ENCODE measurements around the gene PHLDA1. TPM values are rescaled to one million over a fixed set of nuclear protein-coding genes. Genes with fewer than 3 reads are reported as not detected.

PHLDA1 gene
- total RNA-seq, 1 experiment from 2014 or later = 181 TPM

DNA sequence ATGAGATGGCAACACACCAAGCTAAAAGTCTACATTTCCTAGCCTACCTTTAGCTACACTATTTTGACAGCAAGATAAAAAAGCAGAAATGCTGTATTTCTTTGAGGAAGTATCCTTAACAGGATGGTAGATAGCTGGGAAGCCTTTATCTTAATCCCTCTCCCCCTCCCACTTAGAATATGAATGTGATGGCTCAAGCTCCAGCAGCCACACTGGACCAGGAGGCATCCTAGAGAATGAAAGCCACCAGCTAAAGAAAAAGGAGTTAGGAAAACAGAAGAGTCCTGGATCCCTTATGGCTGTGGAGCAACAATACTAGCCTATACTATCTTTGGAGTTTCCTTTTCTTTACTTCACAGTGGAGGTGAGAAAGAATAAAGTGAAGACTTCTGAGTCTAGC lies 37.8 kb upstream of the PHLDA1 start:
- Histone ChIP-seq H3K27me3 (ENCODE audit: low read length) (no peaks in the 10 kb centered on the region), H3K36me3 (ENCODE audit: low read depth, low read length) (peaks cover 93% of the 10 kb centered on the region), H3K4me2 (ENCODE audit: low read length) (no peak overlapping the region), H3K9ac (ENCODE audit: low read length) (no peak overlapping the region), H3K4me3 (ENCODE audit: low read length) (no peak overlapping the region), H3K9me2 (replicated peaks; ENCODE audit: low read length) (no peaks in the 10 kb centered on the region), H3K9me3 (ENCODE audit: low read length) (peaks cover 13% of the 10 kb centered on the region), H4K20me1 (ENCODE audit: low read length) (peaks cover 51% of the 10 kb centered on the region), H2AFZ (ENCODE audit: low read length) (no peak overlapping the region), H3F3A (ENCODE audit: low read length, unreplicated experiment) (no peaks in the 10 kb centered on the region), H3K4me1 (ENCODE audit: insufficient read depth, low read length) (no peaks in the 10 kb centered on the region), H3K79me2 (ENCODE audit: low read length) (peaks cover 99% of the 10 kb centered on the region), H3K27ac (ENCODE audit: low read length) (no peak overlapping the region)
- no peak for ATAC-seq
- no TSS peak for BruUV-seq (replicated peaks)
- ChIA-PET POLR2A (ENCODE audit: unreplicated experiment) (interaction anchor here (0.5 kb wide), 1 partner anchor 14 kb away, joined by 3 read pairs; no protein-coding TSS in a partner anchor), CTCF (no interaction called here)
- intact Hi-C loops (cut with micrococcal nuclease) = no loop called here
- TF ChIP-seq EZH2 (IDR thresholded peaks at IDR 0.05; ENCODE audit: low read length, unreplicated experiment) (no peak), EZH2phosphoT487 (IDR thresholded peaks at IDR 0.05; ENCODE audit: borderline replicate concordance, low read length) (no peak)
- TF ChIP-seq, protein P1, sequence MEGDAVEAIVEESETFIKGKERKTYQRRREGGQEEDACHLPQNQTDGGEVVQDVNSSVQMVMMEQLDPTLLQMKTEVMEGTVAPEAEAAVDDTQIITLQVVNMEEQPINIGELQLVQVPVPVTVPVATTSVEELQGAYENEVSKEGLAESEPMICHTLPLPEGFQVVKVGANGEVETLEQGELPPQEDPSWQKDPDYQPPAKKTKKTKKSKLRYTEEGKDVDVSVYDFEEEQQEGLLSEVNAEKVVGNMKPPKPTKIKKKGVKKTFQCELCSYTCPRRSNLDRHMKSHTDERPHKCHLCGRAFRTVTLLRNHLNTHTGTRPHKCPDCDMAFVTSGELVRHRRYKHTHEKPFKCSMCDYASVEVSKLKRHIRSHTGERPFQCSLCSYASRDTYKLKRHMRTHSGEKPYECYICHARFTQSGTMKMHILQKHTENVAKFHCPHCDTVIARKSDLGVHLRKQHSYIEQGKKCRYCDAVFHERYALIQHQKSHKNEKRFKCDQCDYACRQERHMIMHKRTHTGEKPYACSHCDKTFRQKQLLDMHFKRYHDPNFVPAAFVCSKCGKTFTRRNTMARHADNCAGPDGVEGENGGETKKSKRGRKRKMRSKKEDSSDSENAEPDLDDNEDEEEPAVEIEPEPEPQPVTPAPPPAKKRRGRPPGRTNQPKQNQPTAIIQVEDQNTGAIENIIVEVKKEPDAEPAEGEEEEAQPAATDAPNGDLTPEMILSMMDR (conservative IDR thresholded peaks at IDR 0.05; ENCODE audit: low read depth, low read length) = no peak
- DNase-seq = no peak

DNA sequence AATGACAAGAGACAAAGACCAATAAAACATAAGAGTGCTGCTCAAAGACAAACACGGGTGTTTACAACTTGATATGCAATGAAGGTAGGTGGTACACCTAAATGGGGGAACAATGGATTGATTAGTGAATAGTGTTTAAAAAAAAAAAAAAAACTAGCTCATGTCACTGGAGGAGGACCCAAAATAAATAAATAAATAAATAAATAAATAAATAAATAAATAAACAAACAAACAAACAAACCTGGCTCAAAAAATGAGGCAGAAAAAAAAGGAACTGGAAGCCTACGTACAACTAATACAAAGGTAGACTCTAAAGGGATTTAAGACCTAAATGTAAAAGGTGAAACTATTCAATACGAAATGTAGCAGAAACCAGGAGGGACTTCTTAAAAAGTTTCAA lies 34.3 kb upstream of the PHLDA1 start:
- DNase-seq (no peak), ATAC-seq (no peak)
- H3K9ac ChIP-seq (ENCODE audit: low read length) = no peak overlapping the region
- CTCF ChIA-PET = no interaction called here
- no peaks in the 10 kb centered on the region for H3K9me2 ChIP-seq (replicated peaks; ENCODE audit: low read length)
- H4K20me1 ChIP-seq (ENCODE audit: low read length) = peaks cover 38% of the 10 kb centered on the region
- peaks cover 13% of the 10 kb centered on the region for H3K9me3 ChIP-seq (ENCODE audit: low read length)
- intact Hi-C loops (cut with micrococcal nuclease) = no loop called here
- no TSS peak for BruUV-seq (replicated peaks)
- no peak overlapping the region for H3K4me3 ChIP-seq (ENCODE audit: low read length)
- H3K36me3 ChIP-seq (ENCODE audit: low read depth, low read length) = peaks cover 90% of the 10 kb centered on the region
- H3K4me2 ChIP-seq (ENCODE audit: low read length) = no peak overlapping the region
- H3K79me2 ChIP-seq (ENCODE audit: low read length) = peaks cover 99% of the 10 kb centered on the region
- H2AFZ ChIP-seq (ENCODE audit: low read length) = no peak overlapping the region
- H3K27me3 ChIP-seq (ENCODE audit: low read length) = no peaks in the 10 kb centered on the region
- H3F3A ChIP-seq (ENCODE audit: low read length, unreplicated experiment) = no peaks in the 10 kb centered on the region
- TF ChIP-seq, protein P1 (conservative IDR thresholded peaks at IDR 0.05; ENCODE audit: low read depth, low read length) = no peak
- TF ChIP-seq EZH2phosphoT487 (IDR thresholded peaks at IDR 0.05; ENCODE audit: borderline replicate concordance, low read length) (no peak), EZH2 (IDR thresholded peaks at IDR 0.05; ENCODE audit: low read length, unreplicated experiment) (no peak)
- POLR2A ChIA-PET (ENCODE audit: unreplicated experiment) = no interaction called here
- H3K27ac ChIP-seq (ENCODE audit: low read length) = no peak overlapping the region
- H3K4me1 ChIP-seq (ENCODE audit: insufficient read depth, low read length) = no peaks in the 10 kb centered on the region

DNA sequence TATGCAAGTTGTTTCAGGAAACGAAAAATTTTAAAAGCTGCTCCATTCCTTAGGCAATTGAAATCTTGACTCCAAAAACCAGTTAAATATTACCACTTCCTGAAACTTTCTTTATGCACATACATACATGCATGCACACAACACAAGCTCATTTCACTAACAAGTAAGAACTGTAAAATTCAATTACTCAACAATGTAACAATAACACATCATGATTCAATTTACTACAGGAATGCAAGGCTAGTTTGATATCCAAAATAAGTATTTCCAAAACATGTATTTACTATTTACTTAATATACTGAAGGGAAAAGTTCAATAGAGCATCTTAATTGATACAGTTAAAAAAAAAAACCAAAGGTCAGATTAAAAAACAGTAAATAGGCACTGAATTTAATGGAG lies 33.3 kb upstream of the PHLDA1 start:
- Histone ChIP-seq H3F3A (ENCODE audit: low read length, unreplicated experiment) (no peaks in the 10 kb centered on the region), H3K4me3 (ENCODE audit: low read length) (no peak overlapping the region), H3K36me3 (ENCODE audit: low read depth, low read length) (peaks cover 86% of the 10 kb centered on the region), H2AFZ (ENCODE audit: low read length) (no peak overlapping the region), H3K9ac (ENCODE audit: low read length) (no peak overlapping the region), H3K27ac (ENCODE audit: low read length) (no peak overlapping the region), H3K4me1 (ENCODE audit: insufficient read depth, low read length) (no peaks in the 10 kb centered on the region), H3K4me2 (ENCODE audit: low read length) (no peak overlapping the region), H3K9me3 (ENCODE audit: low read length) (peaks cover 13% of the 10 kb centered on the region), H3K9me2 (replicated peaks; ENCODE audit: low read length) (no peaks in the 10 kb centered on the region), H3K27me3 (ENCODE audit: low read length) (no peaks in the 10 kb centered on the region), H4K20me1 (ENCODE audit: low read length) (peaks cover 31% of the 10 kb centered on the region), H3K79me2 (ENCODE audit: low read length) (peaks cover 96% of the 10 kb centered on the region)
- BruUV-seq (replicated peaks) = no TSS peak
- POLR2A ChIA-PET (ENCODE audit: unreplicated experiment) = no interaction called here
- intact Hi-C loops (cut with micrococcal nuclease) = no loop called here
- CTCF ChIA-PET = no interaction called here
- DNase-seq (no peak), ATAC-seq (no peak)
- TF ChIP-seq EZH2 (IDR thresholded peaks at IDR 0.05; ENCODE audit: low read length, unreplicated experiment) (no peak), EZH2phosphoT487 (IDR thresholded peaks at IDR 0.05; ENCODE audit: borderline replicate concordance, low read length) (no peak)
- TF ChIP-seq, protein P1 (conservative IDR thresholded peaks at IDR 0.05; ENCODE audit: low read depth, low read length) = no peak

Data from PC-3 (cell line).